Stimulated activated CD8-positive, alpha-beta memory T cell treated with anti-CD3 and anti-CD28 coated beads, Interleukin-4, amount 100 ng/mL, for 24 hours (primary cell): ENCODE data around the gene SLC13A5.
"Not testable (repeated sequence)": the region's sequence is repeated elsewhere in the genome, so short reads cannot be mapped to it uniquely, and the experiment has no call there.

ENCODE experiments used
- DNase-seq: peaks from one replicate; pipeline ENCODE4 v3.0.0-alpha.2; 2020; ENCODE audit warnings: low read depth

SLC13A5 gene

DNA sequence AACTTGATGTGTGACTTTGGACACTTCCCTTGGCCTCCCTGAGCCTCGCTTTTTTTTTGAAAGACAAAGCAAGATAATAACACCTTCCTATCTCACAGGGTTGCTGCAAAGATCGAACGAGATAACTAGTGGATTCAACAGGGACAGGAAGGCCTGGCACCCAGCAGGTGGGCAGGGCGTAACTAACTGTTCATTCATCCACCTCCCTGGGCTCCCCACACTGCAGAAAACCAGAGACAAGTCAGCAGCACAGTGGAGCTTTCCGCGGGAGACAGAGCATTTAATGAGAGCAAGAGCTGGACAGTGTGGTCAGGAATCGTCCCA, 28.7 kb downstream of the SLC13A5 start:
- DNase-seq = no peak

DNA sequence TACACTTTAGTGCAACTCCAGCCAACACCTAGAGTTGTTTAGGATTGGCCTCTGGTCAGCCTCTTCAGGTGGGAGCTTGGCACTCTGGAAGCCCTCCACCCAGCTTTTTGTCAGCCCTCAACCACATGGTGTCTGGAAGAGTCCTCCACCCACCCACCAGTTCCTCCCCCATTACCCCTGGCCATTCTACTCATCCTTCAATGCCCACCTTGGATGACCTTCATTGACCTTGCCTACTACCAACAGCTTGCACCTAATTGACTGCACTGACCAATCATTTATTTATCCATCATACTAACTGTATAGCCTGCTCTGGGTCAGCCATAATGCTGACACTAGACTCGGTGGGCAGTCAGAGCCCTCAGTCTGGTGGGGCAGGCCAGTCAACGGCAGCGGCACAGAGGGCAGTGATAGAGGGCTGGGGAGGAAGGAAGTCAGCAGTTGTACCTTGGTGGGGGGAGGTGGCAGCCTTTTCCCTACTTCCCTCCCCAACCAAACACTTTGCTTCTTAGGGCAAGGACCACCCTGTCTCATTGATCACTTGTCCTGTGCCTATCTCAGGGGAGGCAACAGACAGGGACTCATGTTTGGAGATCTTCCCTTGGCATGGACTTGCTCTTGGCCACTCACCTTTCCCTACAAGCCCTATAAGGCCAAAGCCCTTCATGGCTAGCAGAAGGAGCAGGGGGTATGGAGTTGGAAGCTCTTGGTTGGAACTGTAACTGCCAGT, 29.3 kb downstream of the SLC13A5 start:
- DNase-seq = no peak

DNA sequence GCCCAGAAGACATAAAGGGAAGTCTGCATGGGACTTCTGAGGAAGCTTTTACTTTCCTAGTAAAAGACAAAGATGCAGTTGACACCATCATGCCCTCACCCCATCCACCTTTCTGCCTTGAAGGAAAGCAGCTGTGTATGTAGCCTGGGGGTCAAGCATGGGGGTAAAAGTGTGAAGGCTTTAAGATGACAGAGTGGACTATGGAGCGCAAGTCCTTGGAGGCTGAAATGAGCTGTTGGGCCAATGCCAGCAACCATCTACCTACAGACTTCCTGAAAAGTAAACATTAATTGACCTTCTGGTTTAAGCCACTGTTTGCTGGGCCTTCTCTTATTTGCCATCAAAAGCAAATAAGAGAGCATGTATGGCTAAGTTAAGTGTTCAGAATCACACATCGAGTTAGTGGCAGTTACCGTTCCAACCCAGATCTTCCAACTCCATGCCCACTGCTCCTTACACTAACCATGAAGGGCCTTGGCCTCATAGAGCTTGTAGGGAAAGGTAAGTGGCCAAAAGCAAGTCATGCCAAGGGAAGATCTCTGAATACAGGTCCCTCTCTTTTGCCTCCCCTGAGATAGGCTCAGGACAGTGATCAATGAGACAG, 30.0 kb downstream of the SLC13A5 start:
- DNase-seq = no peak

DNA sequence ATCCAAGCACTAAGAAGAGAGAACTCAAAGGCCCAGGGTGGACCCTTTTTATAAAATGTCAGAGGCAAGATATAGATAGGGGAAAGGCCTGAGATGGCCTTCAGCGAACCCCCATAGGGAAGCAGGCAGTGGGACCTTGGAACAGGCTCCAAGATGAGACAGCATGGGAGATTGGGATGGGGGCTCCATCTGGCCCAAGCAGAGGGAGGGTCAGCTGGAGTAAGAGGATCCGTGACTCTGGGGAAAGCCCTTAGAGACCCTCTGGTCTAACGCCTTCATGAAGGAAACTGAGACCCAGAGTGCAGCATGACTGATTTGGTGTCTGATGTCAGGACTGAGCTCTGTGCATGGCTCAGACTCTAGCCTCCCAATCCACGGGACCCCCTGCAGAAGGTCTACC, 30.8 kb downstream of the SLC13A5 start:
- DNase-seq = no peak

DNA sequence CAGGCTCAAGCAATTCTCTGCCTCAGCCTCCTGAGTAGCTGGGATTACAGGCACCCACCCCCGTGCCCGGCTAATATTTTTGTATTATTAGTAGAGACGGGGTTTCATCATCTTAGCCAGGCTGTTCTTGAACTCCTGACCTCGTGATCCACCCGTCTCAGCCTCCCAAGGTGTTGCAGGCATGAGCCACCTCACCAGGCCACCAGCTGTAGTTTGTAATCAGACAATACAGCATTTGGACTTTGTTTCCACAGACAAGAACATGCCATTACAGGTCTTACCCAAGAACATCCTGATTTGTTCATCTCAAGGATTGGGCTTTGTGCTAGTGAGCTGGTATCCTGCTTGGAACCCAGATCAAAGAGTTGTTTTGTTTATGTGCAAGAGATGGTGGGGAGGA, 31.5 kb downstream of the SLC13A5 start:
- DNase-seq = no peak

DNA sequence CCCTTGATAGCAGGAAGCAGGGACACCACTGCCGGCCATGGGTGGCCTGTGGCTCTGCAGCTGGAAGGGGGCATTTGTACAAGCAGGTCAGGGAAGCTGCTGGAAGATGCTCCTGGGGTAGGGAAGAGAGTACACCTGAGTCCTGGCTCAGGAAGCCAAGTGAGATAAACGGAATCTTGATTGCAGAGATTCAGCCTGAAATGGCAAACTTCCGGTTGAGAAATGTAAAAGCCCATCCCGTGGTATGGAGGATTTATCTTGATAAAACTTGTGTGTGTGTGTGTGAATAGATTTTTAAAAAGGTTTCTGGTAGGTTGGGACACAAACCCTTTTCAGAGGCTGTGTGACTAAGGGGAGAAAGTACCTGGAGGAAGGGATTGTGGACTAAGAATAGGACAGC, 32.0 kb downstream of the SLC13A5 start:
- no peak for DNase-seq

DNA sequence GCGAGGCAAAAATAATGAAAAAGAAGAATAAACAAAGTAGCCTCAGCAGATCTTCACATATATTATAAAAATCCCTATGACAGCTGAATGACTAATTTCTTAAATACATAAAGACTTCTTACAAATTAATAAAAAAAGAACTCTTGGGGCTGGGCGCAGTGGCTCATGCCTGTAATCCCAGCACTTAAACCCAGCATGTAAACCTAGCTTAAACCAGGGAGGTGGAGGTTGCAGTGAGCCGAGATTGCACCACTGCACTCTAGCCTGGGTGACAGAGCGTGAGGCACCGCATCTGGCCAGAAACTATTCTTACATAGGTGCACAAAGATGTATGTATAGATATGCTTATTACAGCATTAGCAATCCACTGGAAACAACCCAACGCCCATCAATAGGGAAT, 33.9 kb downstream of the SLC13A5 start:
- DNase-seq = no peak

DNA sequence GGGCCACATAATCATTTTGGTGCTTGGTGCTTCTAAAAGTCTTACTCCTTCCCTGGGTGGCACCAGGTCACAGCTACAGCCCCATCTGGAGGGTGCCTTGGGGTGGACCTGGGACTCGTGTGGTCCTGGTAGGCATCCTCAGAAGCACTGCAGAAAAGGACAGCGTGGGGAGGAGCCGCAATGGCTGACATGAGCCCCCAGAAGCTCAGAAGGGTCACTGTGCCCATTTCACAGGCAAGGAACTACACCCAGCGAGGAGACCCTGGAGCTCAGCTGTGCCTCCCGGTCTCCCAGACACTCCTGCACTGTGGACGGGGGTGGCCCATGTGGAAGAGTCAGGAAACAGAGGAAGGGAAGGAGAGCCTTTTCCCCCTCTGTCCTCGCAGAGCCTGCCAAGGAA, 35.2 kb downstream of the SLC13A5 start:
- no peak for DNase-seq

DNA sequence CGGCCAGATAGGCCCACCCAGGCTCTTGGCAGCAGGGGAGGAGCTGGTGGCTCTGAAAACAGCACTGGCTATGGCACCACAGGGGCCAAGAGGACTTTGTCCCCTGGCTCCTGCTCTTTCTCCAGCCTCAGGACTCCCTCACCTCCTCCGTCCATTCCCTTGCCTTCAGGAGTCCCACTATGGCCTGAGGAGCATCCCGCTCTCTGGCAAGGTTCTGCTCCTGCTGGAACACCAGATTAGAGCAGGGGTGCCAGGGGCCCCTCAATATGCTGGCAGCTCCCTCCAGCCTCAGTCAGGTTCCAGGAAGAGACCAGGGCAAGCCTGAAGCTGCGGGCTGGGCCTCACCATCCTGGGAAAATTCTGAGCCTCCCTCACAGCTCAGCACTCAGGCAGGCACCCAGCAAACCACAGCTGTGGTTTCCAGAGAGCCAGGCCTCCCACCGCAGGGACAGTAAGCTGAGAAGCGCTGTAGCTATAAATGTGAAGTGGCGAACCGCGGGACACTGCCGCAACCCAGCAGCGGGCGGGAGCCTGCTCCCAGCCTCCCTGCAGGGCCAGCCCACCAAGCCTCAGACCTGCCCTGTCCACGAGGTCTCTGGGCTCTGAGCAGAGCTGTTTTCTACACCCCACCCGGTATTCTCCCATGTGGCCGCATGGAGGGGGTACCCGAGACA, 35.9 kb downstream of the SLC13A5 start:
- DNase-seq = no peak

DNA sequence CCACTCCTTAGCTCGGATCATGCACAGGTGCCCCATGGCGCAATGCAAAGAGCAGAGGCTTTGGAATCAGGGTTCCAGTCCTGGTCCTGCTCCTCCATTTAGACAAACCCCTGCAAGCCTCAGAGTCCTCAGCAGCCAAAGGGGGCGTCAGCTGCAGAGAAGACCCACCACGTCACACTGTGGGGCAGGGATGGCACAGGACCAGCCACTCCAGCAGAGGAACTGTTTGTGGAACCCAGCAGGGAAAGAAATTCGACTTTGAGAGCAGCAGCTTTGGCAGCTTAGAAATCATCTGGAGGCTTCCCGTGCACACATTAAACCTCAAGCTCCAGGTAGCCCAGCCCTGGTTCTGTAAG, 36.4 kb downstream of the SLC13A5 start:
- DNase-seq = no peak

DNA sequence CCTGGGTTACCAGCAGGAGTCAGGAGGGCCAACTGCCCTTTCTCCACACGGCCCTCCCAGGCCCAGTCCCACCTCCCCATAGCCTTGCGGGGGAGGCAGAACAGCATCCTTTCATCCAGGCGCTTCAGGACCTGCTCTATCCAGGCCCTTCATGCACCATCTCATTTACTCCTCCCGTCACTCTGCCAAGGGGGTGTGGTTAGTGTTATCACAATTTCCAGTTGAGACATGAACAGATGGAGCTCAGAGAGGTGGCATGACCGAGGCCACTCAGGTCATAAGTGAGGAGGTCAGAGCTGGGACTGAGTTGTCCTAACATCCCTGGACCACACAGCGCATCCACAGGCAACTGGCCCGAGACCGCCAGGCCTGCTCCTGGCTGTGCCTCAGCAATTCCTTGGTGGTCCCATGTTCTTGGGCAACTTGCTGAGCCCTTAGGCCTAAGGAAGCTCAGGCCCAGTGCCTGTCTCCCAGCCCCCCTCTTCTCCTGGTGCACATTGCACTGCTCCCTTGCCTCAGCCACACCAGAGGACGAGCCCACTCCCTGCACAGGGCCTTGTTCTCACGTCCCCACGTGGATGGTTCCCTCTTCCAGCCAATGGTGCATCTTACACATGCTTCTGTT, 37.9 kb downstream of the SLC13A5 start:
- DNase-seq = no peak

DNA sequence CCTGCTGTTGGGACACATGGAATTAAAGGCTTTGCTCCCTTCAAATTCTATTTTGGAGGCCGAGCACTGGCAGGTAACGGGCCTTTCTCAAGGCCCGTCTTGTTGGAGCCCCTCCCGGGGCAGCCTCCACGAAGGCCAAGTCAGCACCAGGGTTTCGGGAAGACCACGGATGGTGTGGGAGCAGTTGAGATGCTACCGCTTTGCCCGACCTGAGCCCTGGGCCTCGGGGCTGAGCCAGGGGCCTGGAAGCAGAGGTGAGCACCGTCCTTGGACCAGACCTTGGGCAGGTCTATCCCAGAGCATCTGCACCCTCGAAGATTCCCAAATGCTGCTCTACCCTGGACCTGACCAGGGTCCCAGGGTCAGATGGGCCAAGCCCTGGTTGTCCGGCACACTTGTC, 38.6 kb downstream of the SLC13A5 start:
- DNase-seq = no peak

DNA sequence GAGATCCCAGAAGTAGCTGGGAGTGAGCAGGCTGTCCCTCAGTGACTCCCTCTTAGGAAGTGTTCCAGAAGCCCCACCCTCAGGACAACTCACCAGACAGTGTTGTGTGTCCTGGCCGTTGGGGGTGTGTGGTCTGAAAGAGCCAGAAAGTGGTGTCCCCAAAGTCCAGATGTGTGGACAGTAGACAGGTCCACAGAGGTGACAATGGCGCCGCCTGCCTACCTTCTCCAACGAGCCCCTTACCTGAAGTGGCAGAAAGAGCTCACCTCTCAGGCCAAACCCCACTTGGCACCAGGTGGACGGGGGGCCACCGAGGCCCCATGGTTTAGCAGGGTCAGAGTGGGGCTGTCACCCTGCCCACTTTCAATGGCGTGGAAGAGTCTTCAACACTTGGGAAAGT, 41.7 kb downstream of the SLC13A5 start:
- no peak for DNase-seq

DNA sequence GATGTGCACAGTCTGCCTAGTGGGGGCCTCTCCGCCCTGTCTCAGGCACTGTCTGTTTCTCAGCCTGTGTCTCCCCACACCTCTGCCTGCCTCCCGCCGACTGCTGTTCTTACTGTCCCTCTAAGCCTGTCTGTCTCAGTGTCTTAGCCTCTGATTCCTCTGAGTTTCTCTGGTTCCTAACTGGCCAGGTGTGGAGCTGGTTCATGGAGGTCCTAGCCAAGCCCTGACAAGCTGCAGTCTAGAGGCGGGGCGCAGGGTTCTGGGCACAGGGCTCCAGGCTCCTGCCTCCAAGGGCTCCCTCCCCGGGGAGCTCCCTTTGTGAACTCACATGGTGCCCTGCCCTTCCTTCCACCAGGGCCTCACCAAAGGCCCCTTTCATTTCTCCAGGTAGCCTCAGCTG, 42.2 kb downstream of the SLC13A5 start:
- no peak for DNase-seq

DNA sequence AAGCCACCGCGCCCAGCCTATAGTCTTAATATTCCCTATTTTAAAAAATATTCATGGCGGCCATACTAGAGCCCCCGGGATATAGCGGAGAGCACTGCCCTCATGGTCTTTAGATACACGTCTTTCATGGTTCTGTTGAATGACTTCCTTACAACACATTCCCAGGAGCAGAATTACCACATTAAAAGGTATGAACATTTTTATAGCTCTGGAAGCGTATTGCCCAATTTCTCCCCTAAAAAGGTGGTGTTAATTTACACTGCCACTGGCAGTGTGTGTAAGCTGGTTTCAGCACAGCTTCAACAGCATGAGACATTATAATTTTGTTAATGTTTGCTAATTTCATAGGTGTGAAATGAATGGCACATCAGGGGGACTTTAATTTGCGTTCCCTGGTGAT, 42.6 kb downstream of the SLC13A5 start:
- DNase-seq = no peak

DNA sequence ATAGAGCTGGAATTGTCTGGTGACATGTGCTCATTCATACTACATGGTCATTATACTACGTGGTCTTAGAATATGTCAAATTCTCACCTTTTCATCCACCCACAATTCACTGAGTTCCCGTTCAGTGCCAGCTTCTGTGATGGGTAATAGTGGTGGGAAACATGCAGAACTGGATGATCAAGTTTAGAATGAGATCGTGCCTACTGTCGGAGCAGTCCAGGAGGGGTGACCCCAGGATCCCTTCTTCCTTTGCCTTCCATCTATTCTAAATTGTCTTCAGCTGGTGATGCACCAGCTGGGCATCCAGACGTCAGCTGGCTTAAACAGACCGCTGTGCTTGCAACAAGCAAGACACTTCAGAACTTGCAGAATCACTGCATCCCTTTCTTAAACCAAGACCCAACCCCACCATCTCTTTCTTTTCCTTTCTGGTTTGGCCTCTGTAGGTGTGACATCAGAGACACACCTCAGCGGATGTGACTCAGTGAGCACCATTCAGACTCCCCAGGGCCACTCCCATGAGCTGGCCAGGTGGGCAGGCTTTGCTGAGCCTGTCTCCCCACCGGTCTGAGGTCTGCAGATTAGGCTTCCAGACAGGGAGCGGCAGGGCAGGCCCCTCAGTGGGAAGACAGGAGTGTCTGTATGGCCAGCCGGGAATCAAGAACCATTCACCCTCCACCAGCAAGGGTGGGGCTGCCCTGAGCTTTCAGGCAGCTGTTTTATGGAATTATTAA, 43.5 kb downstream of the SLC13A5 start:
- DNase-seq = no peak

DNA sequence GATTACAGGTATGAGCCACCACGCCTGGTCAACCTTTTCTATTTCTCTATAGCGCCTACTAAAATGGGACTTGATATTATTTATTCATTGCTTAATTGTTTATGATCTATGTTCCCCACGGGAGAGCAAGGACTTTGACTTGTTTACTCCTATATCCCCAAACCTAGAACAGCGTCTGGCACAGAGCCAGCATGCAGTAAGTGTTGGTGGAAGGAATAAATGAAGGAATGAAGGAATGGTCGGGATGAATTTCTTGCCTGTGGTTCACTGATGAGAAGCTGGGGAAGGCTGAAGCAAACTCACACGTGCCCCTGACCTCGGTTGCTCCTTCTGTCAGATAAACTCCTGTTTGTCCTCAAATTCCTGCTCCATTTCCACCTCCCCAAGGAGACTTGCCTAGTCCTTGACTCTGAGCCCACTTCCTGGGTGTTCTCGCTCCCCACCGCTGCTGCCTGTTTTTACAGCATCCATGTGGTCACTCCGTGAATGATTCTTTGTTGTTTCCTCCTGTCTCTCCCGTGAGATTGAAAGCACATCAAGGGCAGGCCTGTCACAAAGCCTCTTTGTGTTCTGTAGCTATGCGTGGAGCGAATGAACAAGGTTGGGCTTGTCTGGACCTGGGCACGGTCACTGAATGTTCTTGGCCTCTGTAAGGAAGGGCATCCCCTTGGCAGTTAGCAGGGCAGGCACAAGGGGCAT, 44.3 kb downstream of the SLC13A5 start:
- DNase-seq = no peak

DNA sequence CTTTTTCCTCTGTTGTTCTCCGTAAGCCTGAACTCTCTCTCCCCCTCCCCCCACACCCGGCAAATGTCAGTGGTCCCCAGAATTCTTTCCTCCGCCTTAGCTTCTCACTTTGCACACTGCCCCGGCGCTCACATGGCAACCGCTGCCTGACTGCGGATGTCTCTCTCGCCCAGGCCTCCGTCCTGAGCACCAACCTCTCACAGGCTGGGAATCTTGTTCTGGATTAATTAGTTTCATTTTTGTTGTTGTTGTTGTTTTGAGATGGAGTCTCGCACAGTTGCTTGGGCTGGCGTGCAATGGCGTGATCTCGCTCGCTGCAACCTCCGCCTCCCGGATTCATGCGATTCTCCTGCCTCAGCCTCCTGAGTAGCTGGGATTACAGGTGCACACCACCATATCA, 45.0 kb downstream of the SLC13A5 start:
- DNase-seq = no peak

DNA sequence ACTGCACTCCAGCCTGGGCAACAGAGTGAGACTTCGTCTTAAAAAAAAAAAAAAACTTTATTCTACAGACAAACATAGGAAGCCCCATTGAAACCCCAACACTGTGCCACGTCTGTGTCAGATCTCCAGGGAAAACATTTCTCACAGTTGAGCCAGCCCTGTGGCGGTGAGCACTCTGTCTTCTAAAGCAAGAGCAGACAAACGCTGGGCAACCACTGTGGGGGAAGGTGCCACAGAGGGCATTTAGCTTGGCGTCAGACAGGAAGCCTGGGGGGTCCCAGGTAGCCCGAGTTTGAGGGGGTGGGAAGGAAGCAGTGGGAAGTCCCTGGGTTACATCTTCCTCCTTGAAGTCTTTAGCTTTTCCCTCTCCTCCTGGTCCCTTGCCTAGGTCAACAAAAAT, 45.7 kb downstream of the SLC13A5 start:
- DNase-seq = no peak

DNA sequence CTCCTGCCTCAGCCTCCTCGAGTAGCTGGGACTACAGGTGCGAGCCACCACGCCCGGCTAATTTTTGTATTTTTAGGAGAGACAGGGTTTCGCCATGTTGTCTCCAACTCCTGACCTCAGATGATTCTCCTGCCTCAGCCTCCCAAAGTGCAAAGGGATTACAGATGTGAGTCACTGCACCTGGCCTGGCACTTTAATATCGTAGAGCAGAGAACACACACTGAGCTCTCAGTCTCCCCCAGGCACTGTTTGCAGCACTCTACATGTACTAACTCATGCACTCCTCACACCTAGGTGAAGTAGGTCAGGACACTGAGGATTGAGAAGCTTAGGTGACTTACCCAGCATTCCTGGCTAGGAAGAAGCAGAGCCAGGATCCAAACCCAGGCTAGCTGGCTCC, 46.6 kb downstream of the SLC13A5 start:
- DNase-seq = no peak

DNA sequence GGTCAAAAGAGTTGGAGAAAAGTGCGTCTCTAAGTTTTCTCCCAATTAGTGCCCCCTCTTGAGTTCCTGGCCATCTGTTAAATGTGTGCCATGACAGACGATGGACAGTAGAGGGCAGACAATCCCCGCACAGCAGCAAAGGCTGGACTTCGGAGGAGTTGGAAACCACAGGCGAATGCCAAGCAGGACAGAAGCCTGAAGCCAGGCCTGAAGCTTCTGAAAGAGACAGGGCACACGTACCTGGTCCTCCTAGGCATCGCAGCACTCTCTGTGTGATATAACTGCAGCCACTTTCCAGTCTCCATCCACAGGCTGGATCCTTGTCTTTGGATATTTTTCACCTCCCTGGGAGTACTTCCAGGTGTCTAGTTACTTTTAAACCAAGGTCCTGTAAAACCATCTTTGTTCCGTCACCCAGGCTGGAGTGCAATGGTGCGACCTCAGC, 47.1 kb downstream of the SLC13A5 start:
- DNase-seq = no peak

DNA sequence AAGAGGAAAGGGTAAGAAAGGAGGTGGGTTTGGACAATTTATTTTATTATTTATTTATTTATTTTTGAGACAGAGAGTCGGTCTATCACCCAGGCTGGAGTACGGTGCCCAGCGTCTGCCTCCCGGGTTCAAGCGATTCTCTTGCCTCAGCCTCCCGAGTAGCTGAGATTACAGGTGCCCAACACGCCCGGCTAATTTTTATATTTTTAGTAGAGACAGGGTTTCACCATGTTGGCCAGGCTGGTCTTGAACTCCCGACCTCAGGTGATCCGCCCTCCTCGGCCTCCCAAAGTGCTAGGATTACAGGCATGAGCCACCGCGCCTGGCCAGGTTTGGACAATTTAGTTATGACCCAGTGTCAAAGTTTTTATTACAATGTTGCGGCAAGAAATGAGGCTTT, 50.0 kb downstream of the SLC13A5 start:
- not testable (repeated sequence) for DNase-seq
